ENCODE measurements around the gene PARG.
"Not testable (repeated sequence)": the region's sequence is repeated elsewhere in the genome, so short reads cannot be mapped to it uniquely, and the experiment has no call there.

PARG gene

DNA sequence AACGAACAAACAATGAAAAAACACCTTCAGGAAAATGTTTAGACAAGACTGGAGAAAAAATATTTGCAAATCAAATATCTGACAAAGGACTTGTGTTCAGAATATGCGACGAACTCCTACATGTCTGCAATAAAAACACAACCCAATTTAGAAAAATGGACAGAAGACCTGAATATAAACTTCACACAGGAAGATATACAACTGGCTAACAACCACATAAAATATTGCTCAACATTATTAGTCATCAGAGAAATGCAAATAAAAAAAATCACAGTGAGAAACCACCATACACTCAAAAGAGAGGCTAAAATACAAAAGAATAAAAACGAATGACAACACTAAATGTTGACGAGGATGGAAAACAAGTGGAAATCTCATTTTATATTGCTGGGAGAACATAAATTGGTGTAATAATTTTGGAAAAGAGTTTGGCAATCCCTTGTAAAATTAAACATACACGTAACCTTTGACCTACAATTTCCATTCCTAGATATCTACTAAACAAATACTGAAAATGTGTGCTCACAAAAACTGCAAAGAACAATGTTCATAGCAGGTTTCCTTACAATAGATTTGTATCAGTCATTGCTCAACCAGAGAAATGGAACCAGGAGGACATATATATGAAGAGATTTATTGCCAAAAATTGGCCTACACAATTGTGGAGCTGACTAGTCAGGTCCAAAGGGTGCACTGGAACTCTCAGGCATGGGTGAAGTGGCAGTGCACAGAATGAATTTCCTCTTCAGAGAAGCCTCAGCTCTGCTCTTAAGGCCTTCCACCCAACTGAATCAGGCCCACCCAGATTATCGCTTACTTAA is 96.8 kb downstream of the PARG start:
- peak; percentile 59 for DNase-seq (ENCODE audit: low read depth)
- no peak overlapping the region for H3K4me3 ChIP-seq (ENCODE audit: control insufficient read depth, low read depth, low read length)
- TF ChIP-seq, protein P1, sequence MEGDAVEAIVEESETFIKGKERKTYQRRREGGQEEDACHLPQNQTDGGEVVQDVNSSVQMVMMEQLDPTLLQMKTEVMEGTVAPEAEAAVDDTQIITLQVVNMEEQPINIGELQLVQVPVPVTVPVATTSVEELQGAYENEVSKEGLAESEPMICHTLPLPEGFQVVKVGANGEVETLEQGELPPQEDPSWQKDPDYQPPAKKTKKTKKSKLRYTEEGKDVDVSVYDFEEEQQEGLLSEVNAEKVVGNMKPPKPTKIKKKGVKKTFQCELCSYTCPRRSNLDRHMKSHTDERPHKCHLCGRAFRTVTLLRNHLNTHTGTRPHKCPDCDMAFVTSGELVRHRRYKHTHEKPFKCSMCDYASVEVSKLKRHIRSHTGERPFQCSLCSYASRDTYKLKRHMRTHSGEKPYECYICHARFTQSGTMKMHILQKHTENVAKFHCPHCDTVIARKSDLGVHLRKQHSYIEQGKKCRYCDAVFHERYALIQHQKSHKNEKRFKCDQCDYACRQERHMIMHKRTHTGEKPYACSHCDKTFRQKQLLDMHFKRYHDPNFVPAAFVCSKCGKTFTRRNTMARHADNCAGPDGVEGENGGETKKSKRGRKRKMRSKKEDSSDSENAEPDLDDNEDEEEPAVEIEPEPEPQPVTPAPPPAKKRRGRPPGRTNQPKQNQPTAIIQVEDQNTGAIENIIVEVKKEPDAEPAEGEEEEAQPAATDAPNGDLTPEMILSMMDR (conservative IDR thresholded peaks at IDR 0.05; ENCODE audit: control insufficient read depth, insufficient read depth, low read depth, low read length): no peak

DNA sequence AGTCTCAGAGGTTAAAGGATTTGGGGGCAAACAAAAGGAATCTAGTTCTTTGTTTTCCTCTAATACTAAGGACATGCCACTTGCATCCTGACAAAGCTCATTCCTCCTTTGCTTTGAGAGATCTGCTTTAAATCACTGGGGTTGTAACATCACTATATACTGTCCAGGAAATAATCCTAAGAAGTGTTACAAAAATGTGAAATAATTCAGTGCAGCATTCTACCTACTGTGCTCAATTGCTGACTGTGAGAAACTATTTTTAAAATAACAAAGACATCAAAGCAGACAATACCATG is 99.5 kb downstream of the PARG start:
- not testable (repeated sequence) for H3K4me3 ChIP-seq (ENCODE audit: control insufficient read depth, low read depth, low read length); DNase-seq (ENCODE audit: low read depth)

DNA sequence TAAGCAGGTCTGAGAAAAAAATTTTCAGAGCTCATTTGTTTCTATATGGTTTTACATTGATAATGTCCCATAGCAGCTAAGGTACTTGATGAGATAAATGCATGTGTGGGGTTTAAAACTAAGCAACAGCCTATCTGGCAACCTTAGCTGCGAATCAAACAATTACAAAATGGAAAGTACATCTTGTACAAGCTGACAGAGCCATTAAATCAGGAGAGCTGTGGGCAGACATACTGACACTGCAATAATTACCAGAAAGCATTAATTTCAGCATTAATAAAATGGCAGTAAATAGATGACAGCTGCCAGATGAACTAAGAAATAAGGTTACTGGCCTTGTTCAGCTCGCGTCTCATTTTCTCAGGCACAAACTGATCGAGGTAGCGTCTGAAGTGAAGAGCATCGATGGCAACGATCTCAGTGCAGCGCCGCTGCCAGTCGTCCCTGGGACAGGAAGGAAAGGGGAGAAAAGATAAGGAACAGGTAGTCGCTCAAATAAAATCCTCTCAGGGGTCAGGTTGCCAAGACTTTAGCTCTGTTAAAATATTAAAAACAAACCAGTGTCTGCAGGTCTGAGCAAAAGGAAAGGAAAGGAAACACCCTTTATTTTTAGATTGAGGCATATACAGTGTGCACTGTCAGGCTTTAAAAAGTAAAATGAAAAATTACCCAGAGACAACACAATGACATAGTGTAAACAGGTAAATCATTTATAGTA is 100.1 kb downstream of the PARG start:
- H3K4me3 ChIP-seq (ENCODE audit: control insufficient read depth, low read depth, low read length): no peak overlapping the region
- no peak for DNase-seq (ENCODE audit: low read depth)
- TF ChIP-seq, protein P1 (conservative IDR thresholded peaks at IDR 0.05; ENCODE audit: control insufficient read depth, insufficient read depth, low read depth, low read length): no peak

DNA sequence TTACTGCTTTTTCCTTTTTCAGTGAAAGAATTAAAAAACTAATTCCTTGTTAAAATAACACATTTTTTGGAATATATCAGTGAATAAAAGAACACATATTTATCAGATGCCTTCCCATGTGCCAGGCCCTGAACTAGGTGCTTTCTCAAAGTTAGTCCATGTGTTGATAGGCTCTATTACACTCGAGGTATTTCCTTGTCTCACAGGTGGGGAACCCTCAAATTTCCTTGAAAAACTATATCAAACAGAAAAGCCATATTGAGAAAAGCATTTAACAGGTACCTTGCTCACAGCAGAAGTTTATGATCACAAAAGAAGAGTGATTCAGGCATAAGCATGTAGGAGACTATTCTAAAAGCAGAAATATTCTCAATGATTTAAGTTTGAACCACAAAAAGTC is 104.1 kb downstream of the PARG start:
- H3K4me3 ChIP-seq (ENCODE audit: control insufficient read depth, low read depth, low read length): no peak overlapping the region
- TF ChIP-seq, protein P1 (conservative IDR thresholded peaks at IDR 0.05; ENCODE audit: control insufficient read depth, insufficient read depth, low read depth, low read length): no peak
- no peak for DNase-seq (ENCODE audit: low read depth)

DNA sequence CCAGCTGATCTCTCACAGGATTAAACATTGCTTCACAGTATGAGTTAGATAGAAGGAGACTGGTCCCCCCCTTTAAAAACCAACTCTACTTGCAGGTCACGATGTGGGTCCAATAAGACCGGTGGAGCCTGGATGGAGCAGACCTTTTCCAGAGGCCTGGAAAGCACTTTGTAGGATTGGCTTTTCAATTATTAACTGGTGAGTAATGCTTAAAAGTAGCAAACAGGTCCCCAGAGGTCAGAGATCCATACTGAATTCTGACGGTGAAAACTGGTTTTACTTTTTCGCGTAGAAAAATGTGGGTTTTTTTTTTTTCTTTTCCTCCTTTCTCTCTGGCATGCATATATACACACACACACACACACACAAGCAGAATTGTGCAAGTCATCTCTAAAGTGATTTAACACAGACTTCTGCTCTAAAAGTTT is 104.8 kb downstream of the PARG start:
- H3K4me3 ChIP-seq (ENCODE audit: control insufficient read depth, low read depth, low read length): no peak overlapping the region
- TF ChIP-seq, protein P1 (conservative IDR thresholded peaks at IDR 0.05; ENCODE audit: control insufficient read depth, insufficient read depth, low read depth, low read length): no peak
- peak; percentile 6 for DNase-seq (ENCODE audit: low read depth)

DNA sequence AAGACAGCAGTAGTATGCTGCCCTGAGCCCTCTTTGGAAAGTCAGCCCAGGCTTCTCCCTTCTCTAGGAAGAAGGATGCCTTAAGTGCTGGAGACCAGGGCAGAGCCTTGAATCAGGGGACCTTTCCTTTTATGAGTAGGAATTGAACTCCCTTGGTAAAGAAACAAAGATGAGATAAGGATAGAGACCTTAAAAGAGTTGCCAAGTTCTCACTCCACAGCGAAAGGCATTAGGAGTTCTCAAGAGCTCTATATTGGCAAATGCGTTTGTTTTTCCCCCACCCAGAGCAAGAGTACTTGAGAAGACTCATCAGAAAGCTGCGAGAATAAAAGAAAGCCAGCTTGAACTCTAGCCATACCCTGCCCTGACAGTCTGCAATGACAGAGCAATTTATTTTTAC is 106.9 kb downstream of the PARG start:
- TF ChIP-seq, protein P1 (conservative IDR thresholded peaks at IDR 0.05; ENCODE audit: control insufficient read depth, insufficient read depth, low read depth, low read length): no peak
- no peak for DNase-seq (ENCODE audit: low read depth)
- H3K4me3 ChIP-seq (ENCODE audit: control insufficient read depth, low read depth, low read length): no peak overlapping the region

DNA sequence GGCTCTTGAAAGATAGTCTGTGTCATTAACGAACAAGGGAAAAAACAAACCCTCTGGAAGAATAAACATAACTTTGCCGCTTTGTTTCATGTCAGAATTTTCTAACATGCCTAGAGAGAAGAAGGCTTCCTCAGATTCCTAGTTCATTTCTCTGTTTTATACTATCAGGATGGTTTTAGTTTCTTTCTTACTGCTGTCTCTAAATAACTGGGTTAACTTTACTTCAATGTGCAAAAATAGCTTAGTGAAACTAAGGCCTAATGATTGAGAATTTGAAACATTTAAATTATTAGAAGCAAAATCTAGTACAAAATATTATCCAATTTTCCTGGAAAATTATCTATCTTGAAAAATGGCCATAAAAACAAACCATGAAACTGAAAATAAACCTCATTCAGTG is 107.6 kb downstream of the PARG start:
- DNase-seq (ENCODE audit: low read depth): no peak
- no peak overlapping the region for H3K4me3 ChIP-seq (ENCODE audit: control insufficient read depth, low read depth, low read length)
- TF ChIP-seq, protein P1 (conservative IDR thresholded peaks at IDR 0.05; ENCODE audit: control insufficient read depth, insufficient read depth, low read depth, low read length): no peak

Data from fibroblast of mammary gland (primary cell).